Loucy (cell line): ENCODE results near the gene CD164.

Experiments
- H2AFZ ChIP-seq: fragments of 200-600 bp; sonication (generic); 2 replicates; pipeline ENCODE4 v1.6.0; 2016; ENCODE audit warnings: antibody characterized with exemption, mild to moderate bottlenecking, low read length, moderate library complexity
- H3F3A ChIP-seq: fragments of 200-600 bp; 2 replicates; pipeline ENCODE4 v1.6.0; 2016; ENCODE audit warnings: antibody characterized with exemption, low read depth, mild to moderate bottlenecking
- H3K27me3 ChIP-seq: fragments of 200-600 bp; sonication (generic); 2 replicates; pipeline ENCODE4 v1.6.1; 2014; ENCODE audit warnings: low read length, mild to moderate bottlenecking; ENCODE audit not compliant: insufficient read depth, poor library complexity, severe bottlenecking
- H3K36me3 ChIP-seq: fragments of 200-600 bp; sonication (generic); 2 replicates; pipeline ENCODE4 v1.6.1; 2016; ENCODE audit warnings: low read length; ENCODE audit not compliant: insufficient read depth
- H3K4me1 ChIP-seq: fragments of 200-600 bp; sonication (generic); 2 replicates; pipeline ENCODE4 v1.5.1; 2014; ENCODE audit warnings: low read length, mild to moderate bottlenecking; ENCODE audit not compliant: insufficient read depth, poor library complexity, severe bottlenecking
- H3K4me2 ChIP-seq: fragments of 200-600 bp; sonication (generic); 2 replicates; pipeline ENCODE4 v1.6.0; 2014; ENCODE audit warnings: antibody characterized with exemption, low read length, low read depth, mild to moderate bottlenecking; ENCODE audit not compliant: poor library complexity, severe bottlenecking
- H3K4me3 ChIP-seq: fragments of 200-600 bp; sonication (generic); 2 replicates; pipeline ENCODE4 v1.5.1; 2014; ENCODE audit warnings: low read length, mild to moderate bottlenecking, mixed read lengths; ENCODE audit not compliant: poor library complexity, severe bottlenecking
- H3K79me2 ChIP-seq: fragments of 200-600 bp; sonication (generic); 2 replicates; pipeline ENCODE4 v1.6.1; 2014; ENCODE audit warnings: low read length; ENCODE audit not compliant: insufficient read depth
- H3K9ac ChIP-seq: fragments of 200-600 bp; sonication (generic); 2 replicates; pipeline ENCODE4 v1.6.0; 2014; ENCODE audit warnings: mild to moderate bottlenecking, low read depth, low read length, moderate library complexity; ENCODE audit not compliant: poor library complexity, severe bottlenecking
- H3K9me2 ChIP-seq: fragments of 200-600 bp; sonication (generic); replicated peaks from 2 replicates; pipeline ENCODE4 v1.6.1; 2016; ENCODE audit warnings: low read depth, low read length, mixed read lengths
- H3K9me3 ChIP-seq: fragments of 200-600 bp; sonication (generic); 2 replicates; pipeline ENCODE4 v1.6.1; 2014; ENCODE audit warnings: mild to moderate bottlenecking, antibody characterized with exemption, low read length, low read depth; ENCODE audit not compliant: insufficient read depth
- H4K20me1 ChIP-seq: fragments of 200-600 bp; sonication (generic); 2 replicates; pipeline ENCODE4 v1.6.0; 2014; ENCODE audit warnings: antibody characterized with exemption, low read length, mild to moderate bottlenecking; ENCODE audit not compliant: insufficient read depth, poor library complexity, severe bottlenecking
- CTCF ChIP-seq: fragments of 200-600 bp; sonication (generic); conservative IDR thresholded peaks from 2 replicates; pipeline ENCODE4 v1.5.1; 2014; ENCODE audit warnings: mild to moderate bottlenecking, antibody characterized with exemption, low read length
- EZH2phosphoT487 ChIP-seq: fragments of 200-600 bp; IDR thresholded peaks from 2 replicates; pipeline ENCODE4 v1.6.1; 2018; ENCODE audit warnings: antibody characterized with exemption, mild to moderate bottlenecking, moderate library complexity, borderline replicate concordance

CD164 gene

DNA sequence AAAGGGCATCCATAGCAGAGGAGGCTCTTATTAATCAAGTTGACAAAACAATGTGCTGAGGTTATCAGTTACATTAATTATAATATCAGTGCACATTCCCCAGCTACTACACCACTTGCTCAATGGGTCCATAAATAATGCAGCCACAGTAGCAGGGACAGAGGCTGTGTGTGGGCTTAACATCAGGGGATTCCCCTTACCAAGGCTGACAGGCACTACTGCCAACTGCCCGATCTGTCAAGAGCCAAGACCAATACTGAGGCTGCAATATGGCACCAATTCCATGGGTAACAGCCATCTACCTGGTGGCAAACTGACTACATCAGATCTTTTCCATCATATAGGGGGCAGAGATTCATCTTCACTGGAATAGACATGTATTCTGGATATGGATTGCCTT, 22.0 kb downstream of the CD164 start:
- Histone ChIP-seq H2AFZ (no peak overlapping the region), H3K4me3 (no peak overlapping the region), H3K79me2 (peaks cover 19% of the 10 kb centered on the region), H3K4me1 (no peaks in the 10 kb centered on the region), H4K20me1 (no peaks in the 10 kb centered on the region), H3F3A (no peaks in the 10 kb centered on the region), H3K36me3 (peaks cover 56% of the 10 kb centered on the region), H3K9ac (no peak overlapping the region), H3K9me3 (peaks cover 11% of the 10 kb centered on the region), H3K9me2 (no peaks in the 10 kb centered on the region), H3K27me3 (no peaks in the 10 kb centered on the region), H3K4me2 (no peak overlapping the region)
- TF ChIP-seq CTCF (no peak), EZH2phosphoT487 (no peak)

GRCh38 chr6:109359248-109359647, 23.0 kb downstream of the CD164 start:
- H3K9ac ChIP-seq, result no peak overlapping the region
- no peak overlapping the region for H3K4me3 ChIP-seq

GRCh38 chr6:109358204-109358603, 24.1 kb downstream of the CD164 start:
- H3K4me1 ChIP-seq, result no peaks in the 10 kb centered on the region
- no peaks in the 10 kb centered on the region for H3K9me2 ChIP-seq
- no peaks in the 10 kb centered on the region for H3K27me3 ChIP-seq
- H3K79me2 ChIP-seq, result peaks cover 11% of the 10 kb centered on the region; the same call in 1 of the 2 replicates
- H3K36me3 ChIP-seq, result peaks cover 41% of the 10 kb centered on the region; the same call in 1 of the 2 replicates
- TF ChIP-seq CTCF (no peak), EZH2phosphoT487 (no peak)
- H2AFZ ChIP-seq, result no peak overlapping the region
- no peak overlapping the region for H3K9ac ChIP-seq
- no peak overlapping the region for H3K4me3 ChIP-seq
- H3K4me2 ChIP-seq, result no peak overlapping the region
- H4K20me1 ChIP-seq, result no peaks in the 10 kb centered on the region
- H3F3A ChIP-seq, result no peaks in the 10 kb centered on the region
- H3K9me3 ChIP-seq, result peaks cover 3% of the 10 kb centered on the region; the same call in 1 of the 2 replicates

More at GRCh38 chr6:109359248-109359647, 23.0 kb downstream of the CD164 start:
- Histone ChIP-seq H4K20me1 (no peaks in the 10 kb centered on the region), H3K27me3 (no peaks in the 10 kb centered on the region), H3K4me2 (no peak overlapping the region), H2AFZ (no peak overlapping the region), H3K9me2 (no peaks in the 10 kb centered on the region), H3K4me1 (no peaks in the 10 kb centered on the region), H3K79me2 (peaks cover 19% of the 10 kb centered on the region; the same call in 1 of the 2 replicates), H3K9me3 (peaks cover 3% of the 10 kb centered on the region; the same call in 1 of the 2 replicates), H3F3A (no peaks in the 10 kb centered on the region), H3K36me3 (peaks cover 49% of the 10 kb centered on the region)
- no peak for TF ChIP-seq CTCF
- no peak for TF ChIP-seq EZH2phosphoT487
